HepG2 (cell line): ENCODE results near the gene LAMA5. TPM values are rescaled to one million over a fixed set of nuclear protein-coding genes. Genes with fewer than 3 reads are reported as not detected.
A peak's percentile ranks its signal among the peaks of the same experiment; 100 is the strongest.

ENCODE experiments used
- ATAC-seq: fragments of 200-7000 bp; cut with Tn5 transposase; 3 replicates; pipeline ENCODE4 v1.9.1; 2020; ENCODE audit warnings: mild to moderate bottlenecking, moderate library complexity
- BruUV-seq: library from RNA; stranded (reverse); fragments of 400-500 nt; replicated peaks from 2 replicates; lab custom pipeline; 2021; lab: Mats Ljungman, UMichigan
- CTCF ChIA-PET: fragments of 300-600 bp; formaldehyde crosslinking; extraction: SDS; loops from one replicate; lab custom pipeline; 2021; ENCODE audit warnings: low total read pairs, inconsistent platforms, low intra/inter-chr PET ratio; lab: Yijun Ruan, JAX
- POLR2A ChIA-PET: fragments of 350-600 bp; sonication (Branson Sonifier 250); formaldehyde crosslinking; loops from one replicate; lab custom pipeline; 2020; ENCODE audit warnings: antibody characterized with exemption, inconsistent platforms; lab: Yijun Ruan, JAX
- DNase-seq: peaks from one replicate; pipeline ENCODE4 v3.0.0-alpha.2; 2015; ENCODE audit warnings: low spot score
- FAIRE-seq: peaks from 3 replicates; lab custom pipeline; 2011; peaks lifted over from hg19 to GRCh38; lab: Jason Lieb, UNC
- H2AFZ ChIP-seq: one replicate; pipeline ENCODE4 v1.6.1; 2011; ENCODE audit warnings: low read length, inconsistent platforms
- H3K27ac ChIP-seq: fragments of 300-600 bp; 3 replicates; pipeline ENCODE4 v1.8.0; 2011; ENCODE audit warnings: mixed run types, mild to moderate bottlenecking, mixed read lengths, low read length, inconsistent platforms; ENCODE audit not compliant: insufficient read depth; ENCODE audit errors: extremely low read length
- H3K27me3 ChIP-seq, 2 experiments: fragments of 200-600 bp in 1 of 2; 2 replicates in 1 of 2; 3 replicates in 1 of 2; pipeline versions ENCODE4 v1.6.0 to v1.8.0; 2011; ENCODE audit warnings: low read length in 2 of 2, mild to moderate bottlenecking in 2 of 2, moderate library complexity in 2 of 2, inconsistent platforms in 1 of 2; ENCODE audit not compliant: insufficient read depth in 2 of 2, control insufficient read depth in 1 of 2
- H3K36me3 ChIP-seq, 2 experiments: fragments of 200-600 bp in 1 of 2; replicated peaks in 1 of 2; 2 replicates in 1 of 2; 3 replicates in 1 of 2; pipeline versions ENCODE4 v1.5.1 to v1.8.0; 2011; ENCODE audit warnings: low read length in 2 of 2, inconsistent platforms in 1 of 2; ENCODE audit not compliant: insufficient read depth in 2 of 2, control insufficient read depth in 1 of 2
- H3K4me1 ChIP-seq: 2 replicates; pipeline ENCODE4 v1.5.1; 2012; ENCODE audit warnings: low read length, inconsistent platforms; ENCODE audit not compliant: insufficient read depth
- H3K4me2 ChIP-seq: 2 replicates; pipeline ENCODE4 v1.6.0; 2011; ENCODE audit warnings: low read depth, low read length, inconsistent platforms
- H3K4me3 ChIP-seq, 3 experiments: fragments of 200-600 bp in 1 of 3; sonication (generic), shearing (Covaris generic) in 1 of 3; replicated peaks in 1 of 3; 2 replicates each; pipeline ENCODE4 v1.5.1; 2011 to 2016; ENCODE audit warnings: low read length in 3 of 3, inconsistent platforms in 2 of 3, low read depth in 2 of 3, mild to moderate bottlenecking in 2 of 3, control low read depth in 1 of 3, mixed read lengths in 1 of 3; ENCODE audit not compliant: insufficient read depth in 1 of 3
- H3K79me2 ChIP-seq: one replicate; pipeline ENCODE4 v1.6.1; 2011; ENCODE audit warnings: low read length, inconsistent platforms; ENCODE audit not compliant: insufficient read depth
- H3K9ac ChIP-seq: 2 replicates; pipeline ENCODE4 v1.6.0; 2011; ENCODE audit warnings: mild to moderate bottlenecking, low read depth, low read length, inconsistent platforms; ENCODE audit not compliant: insufficient read depth
- H3K9me3 ChIP-seq: 2 replicates; pipeline ENCODE4 v1.5.1; 2012; ENCODE audit warnings: mild to moderate bottlenecking, low read length
- H4K20me1 ChIP-seq: 2 replicates; pipeline ENCODE4 v1.6.0; 2011; ENCODE audit warnings: inconsistent platforms, mild to moderate bottlenecking, low read length, moderate library complexity; ENCODE audit not compliant: insufficient read depth
- AGO2 ChIP-seq: fragments of 200-400 bp; formaldehyde crosslinking; optimal IDR thresholded peaks from 2 replicates; pipeline ENCODE3; 2017; ENCODE audit warnings: mild to moderate bottlenecking, low read depth, low read length, moderate library complexity
- DNMT1 ChIP-seq: sonication (generic); formaldehyde crosslinking; IDR thresholded peaks from 2 replicates; pipeline ENCODE4 v1.5.1; 2020; ENCODE audit warnings: mild to moderate bottlenecking, missing genetic modification reagents
- HNRNPL ChIP-seq: fragments of 200-400 bp; formaldehyde crosslinking; IDR thresholded peaks from 2 replicates; pipeline ENCODE4 v1.6.1; 2017; ENCODE audit warnings: mild to moderate bottlenecking, low read depth, low read length
- MTF1 ChIP-seq: sonication (generic); formaldehyde crosslinking; IDR thresholded peaks from 2 replicates; pipeline ENCODE4 v1.5.0; 2020; ENCODE audit warnings: missing genetic modification reagents
- RBFOX2 ChIP-seq: fragments of 200-400 bp; formaldehyde crosslinking; IDR thresholded peaks from 2 replicates; pipeline ENCODE4 v1.6.1; 2017; ENCODE audit warnings: low read depth, mild to moderate bottlenecking, low read length
- RBM22 ChIP-seq: fragments of 200-400 bp; formaldehyde crosslinking; optimal IDR thresholded peaks from 2 replicates; pipeline ENCODE3; 2017; ENCODE audit warnings: mild to moderate bottlenecking, low read length, moderate library complexity
- RFX3 ChIP-seq: IDR thresholded peaks from 2 replicates; pipeline ENCODE4 v1.6.1; 2016; ENCODE audit warnings: missing biosample characterization, missing genetic modification reagents
- TMF1 ChIP-seq: sonication (generic); formaldehyde crosslinking; IDR thresholded peaks from 2 replicates; pipeline ENCODE4 v1.8.1; 2022; ENCODE audit warnings: low read depth, missing genetic modification reagents
- YY1 ChIP-seq: IDR thresholded peaks from 2 replicates; pipeline ENCODE4 v1.6.1; 2011; ENCODE audit warnings: low read length, low read depth, moderate library complexity, mild to moderate bottlenecking; ENCODE audit not compliant: insufficient read depth, insufficient replicate concordance
- ZBTB21 ChIP-seq: sonication (generic); formaldehyde crosslinking; IDR thresholded peaks from 2 replicates; pipeline ENCODE4 v1.4.0; 2020; ENCODE audit warnings: missing genetic modification reagents
- ZNF10 ChIP-seq: sonication (generic); formaldehyde crosslinking; IDR thresholded peaks from 2 replicates; pipeline ENCODE4 v1.4.0; 2020; ENCODE audit warnings: mild to moderate bottlenecking, low read depth, missing genetic modification reagents, borderline replicate concordance
- ZNF550 ChIP-seq: sonication (generic); formaldehyde crosslinking; IDR thresholded peaks from 2 replicates; pipeline ENCODE4 v1.4.0; 2020; ENCODE audit warnings: mild to moderate bottlenecking, missing genetic modification reagents, borderline replicate concordance
- ZNF768 ChIP-seq: sonication (generic); formaldehyde crosslinking; IDR thresholded peaks from 2 replicates; pipeline ENCODE4 v1.4.0; 2020; ENCODE audit warnings: missing genetic modification reagents
- WGBS: methylation state at CpG from one replicate; pipeline ENCODE4 v1.1.6; 2017; ENCODE audit warnings: low lambda C conversion rate; 5-methylcytosine and 5-hydroxymethylcytosine counted together
- in situ Hi-C: cut with HindIII; loops from 2 replicates; pipeline ENCODE4 v1.10.0; 2017; ENCODE audit warnings: low pct_unique_long_range_greater_than_20kb; ENCODE audit not compliant: extremely low pct_ligation_motif_present
- intact Hi-C: fragments of 100-400 bp; cut with micrococcal nuclease; formaldehyde crosslinking; loops from one replicate; pipeline ENCODE4 v1.10.0; 2022; ENCODE audit not compliant: unreplicated experiment
- polyA plus RNA-seq, 8 experiments: library from polyadenylated mRNA; depleted of rRNA in 3 of 8; stranded (reverse) in 7 of 8; unstranded in 1 of 8; fragments of >200 nt; fragmentation: Illumina TruSeq in 4 of 8; extraction: Trizol in 4 of 8; gene quantifications; 2 replicates each; pipeline versions ENCODE4 v1.2.1 to v1.2.3, GENCODE V29; 2011 to 2016; ENCODE audit warnings: low read depth in 4 of 8, missing spikeins in 1 of 8, mixed read lengths in 1 of 8; ENCODE audit not compliant: insufficient read depth in 1 of 8
- total RNA-seq, 5 experiments: library from RNA; depleted of rRNA; stranded (reverse); fragments of >200 nt; fragmentation: Illumina TruSeq; extraction: Trizol; gene quantifications; 2 replicates each; pipeline ENCODE4 v1.2.3, GENCODE V29; 2016; ENCODE audit warnings: low read depth in 1 of 5
- TF ChIP-seq, protein P1 (sequence below): sonication (generic); formaldehyde crosslinking; conservative IDR thresholded peaks from 2 replicates; pipeline ENCODE4 v1.4.0; 2020; ENCODE audit warnings: missing genetic modification reagents
- TF ChIP-seq, protein P2 (sequence below): IDR thresholded peaks from 2 replicates; pipeline ENCODE4 v1.4.0; 2020; ENCODE audit warnings: mild to moderate bottlenecking, missing genetic modification reagents
- TF ChIP-seq, protein P3 (sequence below): IDR thresholded peaks from 2 replicates; pipeline ENCODE4 v1.6.1; 2016; ENCODE audit warnings: low read depth

The LAMA5 gene
- total and polyA plus RNA-seq, 2 of the 13 experiments (the other 11 are each of a cell fraction or from before 2014, with no cell fraction given) = 21.0 to 44.7 TPM

DNA sequence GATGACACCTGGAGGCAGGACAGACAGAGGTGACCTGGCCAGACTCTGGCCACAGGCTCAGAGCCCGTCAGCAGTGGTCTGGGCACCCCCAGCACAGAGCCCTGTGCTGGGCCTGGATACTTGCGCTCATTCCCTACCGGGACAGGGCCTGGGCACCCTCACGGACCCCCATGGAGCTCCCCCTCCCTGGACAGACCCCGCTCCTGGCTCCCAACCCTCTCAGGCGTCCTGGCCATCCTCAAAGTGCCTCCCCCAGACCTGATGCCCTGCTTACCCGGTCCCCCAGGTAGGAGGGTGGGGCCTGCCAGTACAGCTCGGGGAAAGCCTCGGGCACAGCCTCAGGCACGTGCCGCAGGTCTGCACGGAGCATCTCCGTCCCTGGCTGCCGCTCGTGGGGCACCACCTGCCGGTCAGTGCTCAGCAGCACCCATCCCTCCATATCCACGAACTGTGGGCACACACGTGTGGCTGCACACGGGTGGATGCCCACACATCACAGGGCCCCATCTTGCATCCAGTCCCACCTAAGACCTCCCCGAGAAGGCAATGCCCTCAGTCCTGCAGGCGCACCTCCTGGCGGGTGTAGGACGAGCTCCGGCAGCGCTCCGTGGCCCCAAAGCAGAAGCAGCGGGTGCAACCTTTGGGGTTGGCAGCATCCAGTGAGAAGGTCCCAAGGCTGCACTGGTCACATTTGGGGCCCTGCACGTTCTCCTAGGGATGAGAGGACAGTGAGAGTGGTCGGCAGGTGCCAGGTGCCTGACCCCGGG lies 40.0 kb downstream of the LAMA5 start:
- ChIA-PET POLR2A (interaction anchor here (1.0 to 1.2 kb wide), 2 partner anchors 8 to 41 kb away, joined by 3 to 5 read pairs; no protein-coding TSS in a partner anchor), CTCF (no interaction called here)
- intact Hi-C loops (no loop called here), in situ Hi-C loops (no loop called here)
- Histone ChIP-seq H3K4me2 (no peak overlapping the region), H2AFZ (no peak overlapping the region), H3K9ac (no peak overlapping the region), H3K79me2 (no peaks in the 10 kb centered on the region), H4K20me1 (no peaks in the 10 kb centered on the region), H3K4me3 (no peak overlapping the region), H3K4me1 (no peaks in the 10 kb centered on the region), H3K9me3 (no peaks in the 10 kb centered on the region), H3K36me3 (peaks cover 66 to 93% of the 10 kb centered on the region in 2 experiments), H3K27ac (no peak overlapping the region)
- FAIRE-seq (no peak), ATAC-seq (no peak)
- BruUV-seq = no TSS peak
- peak; percentile 23; the same call in 1 of the 2 replicates for TF ChIP-seq ZNF768 (CRISPR knock-in tag)
- TF ChIP-seq, protein P1, sequence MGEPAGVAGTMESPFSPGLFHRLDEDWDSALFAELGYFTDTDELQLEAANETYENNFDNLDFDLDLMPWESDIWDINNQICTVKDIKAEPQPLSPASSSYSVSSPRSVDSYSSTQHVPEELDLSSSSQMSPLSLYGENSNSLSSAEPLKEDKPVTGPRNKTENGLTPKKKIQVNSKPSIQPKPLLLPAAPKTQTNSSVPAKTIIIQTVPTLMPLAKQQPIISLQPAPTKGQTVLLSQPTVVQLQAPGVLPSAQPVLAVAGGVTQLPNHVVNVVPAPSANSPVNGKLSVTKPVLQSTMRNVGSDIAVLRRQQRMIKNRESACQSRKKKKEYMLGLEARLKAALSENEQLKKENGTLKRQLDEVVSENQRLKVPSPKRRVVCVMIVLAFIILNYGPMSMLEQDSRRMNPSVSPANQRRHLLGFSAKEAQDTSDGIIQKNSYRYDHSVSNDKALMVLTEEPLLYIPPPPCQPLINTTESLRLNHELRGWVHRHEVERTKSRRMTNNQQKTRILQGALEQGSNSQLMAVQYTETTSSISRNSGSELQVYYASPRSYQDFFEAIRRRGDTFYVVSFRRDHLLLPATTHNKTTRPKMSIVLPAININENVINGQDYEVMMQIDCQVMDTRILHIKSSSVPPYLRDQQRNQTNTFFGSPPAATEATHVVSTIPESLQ (CRISPR knock-in tag) = no peak
- no peak for TF ChIP-seq ZBTB21 (CRISPR knock-in tag)
- peak; percentile 57 for TF ChIP-seq AGO2
- TF ChIP-seq DNMT1 = no peak
- TF ChIP-seq ZNF10 (CRISPR knock-in tag) = no peak
- TF ChIP-seq, protein P2, sequence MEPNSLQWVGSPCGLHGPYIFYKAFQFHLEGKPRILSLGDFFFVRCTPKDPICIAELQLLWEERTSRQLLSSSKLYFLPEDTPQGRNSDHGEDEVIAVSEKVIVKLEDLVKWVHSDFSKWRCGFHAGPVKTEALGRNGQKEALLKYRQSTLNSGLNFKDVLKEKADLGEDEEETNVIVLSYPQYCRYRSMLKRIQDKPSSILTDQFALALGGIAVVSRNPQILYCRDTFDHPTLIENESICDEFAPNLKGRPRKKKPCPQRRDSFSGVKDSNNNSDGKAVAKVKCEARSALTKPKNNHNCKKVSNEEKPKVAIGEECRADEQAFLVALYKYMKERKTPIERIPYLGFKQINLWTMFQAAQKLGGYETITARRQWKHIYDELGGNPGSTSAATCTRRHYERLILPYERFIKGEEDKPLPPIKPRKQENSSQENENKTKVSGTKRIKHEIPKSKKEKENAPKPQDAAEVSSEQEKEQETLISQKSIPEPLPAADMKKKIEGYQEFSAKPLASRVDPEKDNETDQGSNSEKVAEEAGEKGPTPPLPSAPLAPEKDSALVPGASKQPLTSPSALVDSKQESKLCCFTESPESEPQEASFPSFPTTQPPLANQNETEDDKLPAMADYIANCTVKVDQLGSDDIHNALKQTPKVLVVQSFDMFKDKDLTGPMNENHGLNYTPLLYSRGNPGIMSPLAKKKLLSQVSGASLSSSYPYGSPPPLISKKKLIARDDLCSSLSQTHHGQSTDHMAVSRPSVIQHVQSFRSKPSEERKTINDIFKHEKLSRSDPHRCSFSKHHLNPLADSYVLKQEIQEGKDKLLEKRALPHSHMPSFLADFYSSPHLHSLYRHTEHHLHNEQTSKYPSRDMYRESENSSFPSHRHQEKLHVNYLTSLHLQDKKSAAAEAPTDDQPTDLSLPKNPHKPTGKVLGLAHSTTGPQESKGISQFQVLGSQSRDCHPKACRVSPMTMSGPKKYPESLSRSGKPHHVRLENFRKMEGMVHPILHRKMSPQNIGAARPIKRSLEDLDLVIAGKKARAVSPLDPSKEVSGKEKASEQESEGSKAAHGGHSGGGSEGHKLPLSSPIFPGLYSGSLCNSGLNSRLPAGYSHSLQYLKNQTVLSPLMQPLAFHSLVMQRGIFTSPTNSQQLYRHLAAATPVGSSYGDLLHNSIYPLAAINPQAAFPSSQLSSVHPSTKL (CRISPR knock-in tag) = no peak
- TF ChIP-seq RBFOX2 = peak; percentile 48; the same call in 1 of the 2 replicates
- no peak for TF ChIP-seq HNRNPL
- TF ChIP-seq TMF1 (CRISPR knock-in tag) = no peak
- TF ChIP-seq RBM22 = peak; percentile 30
- TF ChIP-seq MTF1 (CRISPR knock-in tag) = no peak
- TF ChIP-seq ZNF550 (CRISPR knock-in tag) = no peak
- no peak for TF ChIP-seq YY1
- TF ChIP-seq, protein P3, sequence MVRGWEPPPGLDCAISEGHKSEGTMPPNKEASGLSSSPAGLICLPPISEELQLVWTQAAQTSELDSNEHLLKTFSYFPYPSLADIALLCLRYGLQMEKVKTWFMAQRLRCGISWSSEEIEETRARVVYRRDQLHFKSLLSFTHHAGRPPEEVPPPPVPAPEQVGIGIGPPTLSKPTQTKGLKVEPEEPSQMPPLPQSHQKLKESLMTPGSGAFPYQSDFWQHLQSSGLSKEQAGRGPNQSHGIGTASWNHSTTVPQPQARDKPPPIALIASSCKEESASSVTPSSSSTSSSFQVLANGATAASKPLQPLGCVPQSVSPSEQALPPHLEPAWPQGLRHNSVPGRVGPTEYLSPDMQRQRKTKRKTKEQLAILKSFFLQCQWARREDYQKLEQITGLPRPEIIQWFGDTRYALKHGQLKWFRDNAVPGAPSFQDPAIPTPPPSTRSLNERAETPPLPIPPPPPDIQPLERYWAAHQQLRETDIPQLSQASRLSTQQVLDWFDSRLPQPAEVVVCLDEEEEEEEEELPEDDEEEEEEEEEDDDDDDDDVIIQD = no peak
- TF ChIP-seq RFX3 (CRISPR knock-in tag) = no peak
- TF ChIP-seq, all 625 proteins: peak for 4
- 87% methylated on average over 29 of the region's 30 CpGs for WGBS
- no peak for DNase-seq
- H3K27me3 ChIP-seq = no peaks in the 10 kb centered on the region
